ENCODE data around the gene GNAT3. TPM values are rescaled to one million over a fixed set of nuclear protein-coding genes. Genes with fewer than 3 reads are reported as not detected.

Gene GNAT3
- not detected in 2 replicates for total RNA-seq

DNA sequence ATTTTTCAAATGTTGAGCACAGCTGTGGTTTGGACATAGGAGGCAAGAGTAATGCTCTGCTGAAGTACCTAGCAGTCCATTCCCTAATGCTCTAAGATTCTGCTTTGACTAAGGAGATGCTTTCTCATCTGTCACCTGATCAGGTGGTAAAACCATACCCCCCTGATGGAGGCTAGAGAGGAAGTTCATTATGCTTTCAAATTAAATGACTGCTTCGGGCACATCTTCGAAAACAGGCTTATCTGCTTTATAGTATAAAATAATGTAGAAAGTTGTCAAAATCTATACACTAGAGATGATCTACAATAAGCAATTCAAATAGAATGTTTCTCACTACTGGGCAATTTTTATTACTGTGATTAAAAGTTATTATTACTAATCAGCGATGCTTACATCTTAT is at the start of gene GNAT3:
Gene GNAT3 (minus strand): TSS at position 101 of the 400 bp plus-strand sequence. CDS start 138 bp downstream, outside the sequence.
- DNase-seq (ENCODE audit: low read depth) = no peak
- no peak within 1 kb of the TSS for H3K4me3 ChIP-seq (ENCODE audit: low read depth, low read length)
- TF ChIP-seq, protein P1, sequence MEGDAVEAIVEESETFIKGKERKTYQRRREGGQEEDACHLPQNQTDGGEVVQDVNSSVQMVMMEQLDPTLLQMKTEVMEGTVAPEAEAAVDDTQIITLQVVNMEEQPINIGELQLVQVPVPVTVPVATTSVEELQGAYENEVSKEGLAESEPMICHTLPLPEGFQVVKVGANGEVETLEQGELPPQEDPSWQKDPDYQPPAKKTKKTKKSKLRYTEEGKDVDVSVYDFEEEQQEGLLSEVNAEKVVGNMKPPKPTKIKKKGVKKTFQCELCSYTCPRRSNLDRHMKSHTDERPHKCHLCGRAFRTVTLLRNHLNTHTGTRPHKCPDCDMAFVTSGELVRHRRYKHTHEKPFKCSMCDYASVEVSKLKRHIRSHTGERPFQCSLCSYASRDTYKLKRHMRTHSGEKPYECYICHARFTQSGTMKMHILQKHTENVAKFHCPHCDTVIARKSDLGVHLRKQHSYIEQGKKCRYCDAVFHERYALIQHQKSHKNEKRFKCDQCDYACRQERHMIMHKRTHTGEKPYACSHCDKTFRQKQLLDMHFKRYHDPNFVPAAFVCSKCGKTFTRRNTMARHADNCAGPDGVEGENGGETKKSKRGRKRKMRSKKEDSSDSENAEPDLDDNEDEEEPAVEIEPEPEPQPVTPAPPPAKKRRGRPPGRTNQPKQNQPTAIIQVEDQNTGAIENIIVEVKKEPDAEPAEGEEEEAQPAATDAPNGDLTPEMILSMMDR (conservative IDR thresholded peaks at IDR 0.05; ENCODE audit: low read depth, low read length) = no peak

DNA sequence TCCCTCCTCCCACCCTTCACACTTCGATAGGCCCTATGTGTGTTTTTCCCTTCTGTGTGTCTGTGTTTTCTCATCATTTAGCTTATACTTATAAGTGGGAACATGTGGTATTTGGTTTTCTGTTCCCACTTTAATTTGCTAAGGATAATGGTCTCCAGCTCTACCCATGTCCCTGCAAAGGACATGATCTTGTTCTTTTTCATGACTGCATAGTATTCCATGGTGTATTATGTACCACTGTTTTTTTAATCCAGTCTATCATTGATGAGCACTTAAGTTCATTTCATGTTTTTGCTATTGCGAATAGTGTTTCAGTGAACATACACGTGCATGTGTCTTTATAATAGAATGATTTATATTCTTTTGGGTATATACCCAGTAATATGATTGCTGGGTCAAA is 46.3 kb upstream of the GNAT3 start:
- H3K4me3 ChIP-seq (ENCODE audit: low read depth, low read length) = no peak overlapping the region
- DNase-seq (ENCODE audit: low read depth) = no peak
- TF ChIP-seq, protein P1 (conservative IDR thresholded peaks at IDR 0.05; ENCODE audit: low read depth, low read length) = no peak

DNA sequence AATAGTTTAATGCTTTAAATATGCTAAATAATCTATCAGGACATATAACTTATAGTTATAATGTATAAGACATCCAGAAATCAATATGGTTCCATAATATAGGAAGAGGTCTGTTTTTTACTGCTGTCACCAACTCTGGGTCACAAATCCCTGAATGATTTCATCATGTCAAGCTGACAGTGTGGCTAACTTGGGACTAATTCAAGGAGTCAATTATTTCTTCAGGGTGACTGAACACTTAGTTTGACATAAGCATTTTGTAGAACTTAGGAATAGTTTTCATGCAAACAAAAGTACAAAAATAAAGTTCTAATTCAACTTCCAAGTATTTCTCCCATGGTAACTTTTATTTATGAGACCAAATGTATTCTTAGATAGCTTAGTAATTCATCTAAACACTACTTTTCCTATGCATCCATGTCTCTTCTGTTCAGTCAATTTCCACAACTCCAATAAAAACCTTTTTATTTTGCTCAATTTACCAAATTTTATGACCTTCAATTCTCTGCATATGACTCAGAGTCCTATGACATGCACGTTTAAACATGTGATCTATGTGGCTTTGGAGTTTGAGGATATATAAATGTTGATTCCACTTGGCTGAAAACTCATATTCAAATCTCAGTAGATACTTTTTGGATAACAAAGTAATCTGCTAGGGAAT is 40.3 kb upstream of the GNAT3 start:
- no peak for DNase-seq (ENCODE audit: low read depth)
- TF ChIP-seq, protein P1 (conservative IDR thresholded peaks at IDR 0.05; ENCODE audit: low read depth, low read length) = no peak
- H3K4me3 ChIP-seq (ENCODE audit: low read depth, low read length) = no peak overlapping the region

DNA sequence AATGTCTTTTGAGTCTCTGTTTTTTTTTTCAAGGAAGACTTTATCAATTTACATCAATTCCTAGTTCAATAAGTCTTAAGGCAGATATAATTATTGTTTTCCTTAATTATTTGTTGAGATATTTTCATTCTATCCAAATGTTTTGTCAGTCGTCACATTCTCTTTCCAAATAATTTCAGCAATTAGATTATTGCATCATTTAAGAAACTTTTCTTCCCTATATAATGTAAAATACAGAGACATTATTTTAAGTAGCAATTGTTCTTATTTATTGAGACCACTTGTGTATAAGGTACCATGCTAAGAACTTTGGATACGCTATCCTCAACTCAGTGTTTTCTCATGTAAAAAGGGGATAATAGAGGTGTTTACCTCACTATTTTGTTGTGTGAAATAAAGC is 38.1 kb upstream of the GNAT3 start:
- DNase-seq (ENCODE audit: low read depth) = no peak
- TF ChIP-seq, protein P1 (conservative IDR thresholded peaks at IDR 0.05; ENCODE audit: low read depth, low read length) = no peak
- H3K4me3 ChIP-seq (ENCODE audit: low read depth, low read length) = no peak overlapping the region

DNA sequence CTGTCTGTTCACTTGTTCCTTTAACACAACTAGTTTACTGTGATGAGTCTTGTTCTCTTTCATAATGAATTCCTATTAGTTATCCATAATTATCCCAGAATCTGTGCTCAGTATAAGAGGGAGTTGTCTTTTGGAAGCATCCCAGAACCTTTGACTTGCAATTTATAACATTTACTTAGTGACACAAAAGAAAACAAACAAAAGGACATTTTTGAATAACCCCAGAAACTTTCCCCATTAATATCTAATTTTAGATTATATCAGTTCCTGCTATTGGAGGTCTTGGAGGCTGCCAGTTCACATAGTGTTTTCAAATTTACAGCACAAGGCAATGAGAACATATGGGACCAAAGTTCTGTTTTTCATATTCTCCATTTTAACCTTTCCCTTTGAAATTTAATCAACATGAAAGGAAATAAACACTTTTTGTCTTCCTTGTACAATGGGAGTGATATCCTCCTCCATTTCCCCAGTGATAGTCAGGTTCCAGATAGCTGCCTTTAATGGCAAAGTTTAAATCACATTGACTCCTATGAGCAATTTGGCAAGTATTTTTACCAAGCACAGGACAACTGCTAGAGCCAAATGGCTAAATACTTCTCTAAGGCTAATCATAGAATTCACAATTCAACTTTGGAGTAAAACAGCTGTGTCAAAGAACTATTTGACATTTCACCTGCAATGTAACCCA is 37.1 kb upstream of the GNAT3 start:
- no peak overlapping the region for H3K4me3 ChIP-seq (ENCODE audit: low read depth, low read length)
- DNase-seq (ENCODE audit: low read depth) = no peak
- TF ChIP-seq, protein P1 (conservative IDR thresholded peaks at IDR 0.05; ENCODE audit: low read depth, low read length) = no peak

DNA sequence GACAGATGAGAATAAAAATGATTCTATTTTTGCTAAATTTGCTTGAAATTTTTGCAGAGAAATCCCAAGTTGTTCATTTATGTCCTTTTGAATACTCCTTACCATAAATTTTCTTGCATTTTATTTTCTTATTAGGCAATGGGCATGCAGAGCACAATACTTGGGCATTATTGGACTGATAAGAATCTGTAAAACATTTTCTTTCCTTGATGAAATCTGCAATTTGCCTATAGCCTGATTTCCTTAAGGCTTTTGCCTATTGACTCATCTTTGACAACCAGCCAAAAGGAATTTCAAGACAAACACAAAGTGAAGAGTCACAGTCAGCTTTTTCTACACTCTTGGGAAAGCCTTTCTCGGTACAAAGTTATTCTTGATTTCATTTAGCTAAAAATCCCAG is 30.5 kb upstream of the GNAT3 start:
- TF ChIP-seq, protein P1 (conservative IDR thresholded peaks at IDR 0.05; ENCODE audit: low read depth, low read length) = no peak
- no peak overlapping the region for H3K4me3 ChIP-seq (ENCODE audit: low read depth, low read length)
- DNase-seq (ENCODE audit: low read depth) = peak; percentile 37
